SK-N-SH treated with all-trans-retinoic acid at 6 μM for 48 hours (cell line): Measurements from ENCODE around the gene PRX.

ENCODE experiments used
- BACH2 ChIP-seq: fragments of 250-450 bp; sonication (Bioruptor Pico); IDR thresholded peaks from 2 replicates; pipeline ENCODE4 v1.9.0; 2021; ENCODE audit warnings: mild to moderate bottlenecking, borderline replicate concordance
- CSRNP3 ChIP-seq: fragments of 250-450 bp; sonication (Bioruptor Pico); IDR thresholded peaks from 2 replicates; pipeline ENCODE4 v1.5.1; 2021; ENCODE audit warnings: mild to moderate bottlenecking, moderate library complexity
- GLIS3 ChIP-seq: fragments of 250-450 bp; sonication (Bioruptor Pico); IDR thresholded peaks from 2 replicates; pipeline ENCODE4 v1.5.0; 2020; ENCODE audit warnings: mild to moderate bottlenecking, moderate library complexity
- ISL1 ChIP-seq: fragments of 250-450 bp; sonication (Bioruptor Pico); IDR thresholded peaks from 2 replicates; pipeline ENCODE4 v2.1.2; 2022; ENCODE audit warnings: mild to moderate bottlenecking, moderate library complexity
- PATZ1 ChIP-seq: fragments of 250-450 bp; sonication (Bioruptor Pico); IDR thresholded peaks from 2 replicates; pipeline ENCODE4 v1.8.0; 2020; ENCODE audit warnings: mild to moderate bottlenecking, moderate library complexity, borderline replicate concordance
- RARB ChIP-seq: fragments of 250-450 bp; sonication (Bioruptor Pico); IDR thresholded peaks from 2 replicates; pipeline ENCODE4 v1.8.0; 2021; ENCODE audit warnings: mild to moderate bottlenecking, moderate library complexity
- TCF4 ChIP-seq: fragments of 250-450 bp; sonication (Bioruptor Pico); IDR thresholded peaks from 2 replicates; pipeline ENCODE4 v1.8.0; 2021; ENCODE audit warnings: mild to moderate bottlenecking, moderate library complexity, borderline replicate concordance

- TF ChIP-seq TCF4 (CRISPR knock-in tag) (no peak), PATZ1 (CRISPR knock-in tag) (no peak), BACH2 (no peak), CSRNP3 (no peak), ISL1 (no peak), GLIS3 (CRISPR knock-in tag) (no peak), RARB (CRISPR knock-in tag) (no peak)
Measured at GRCh38 chr19:40418040-40418439, 4.9 kb upstream of the PRX start.
